Ovary (tissue), 9 donors: Measurements from ENCODE around the gene SPCS1. TPM values are rescaled to one million over a fixed set of nuclear protein-coding genes. Genes with fewer than 3 reads are reported as not detected.

ENCODE experiments used
- DNase-seq, 5 donors: peaks; one replicate each; pipeline ENCODE4 v3.0.0-alpha.2; 2019 to 2020
- H3K27ac ChIP-seq, 2 donors: fragments of 200-600 bp; one replicate each; pipeline versions ENCODE4 v1.5.1 to v1.8.0; 2019 to 2022
- H3K27me3 ChIP-seq: fragments of 200-600 bp; one replicate; pipeline ENCODE4 v1.8.0; 2022
- H3K36me3 ChIP-seq: fragments of 200-600 bp; sonication (generic); one replicate; pipeline ENCODE4 v1.5.1; 2019
- H3K4me1 ChIP-seq: one replicate; pipeline ENCODE4 v1.8.1; 2013; ENCODE audit warnings: mild to moderate bottlenecking, moderate library complexity; ENCODE audit not compliant: insufficient read depth
- H3K4me3 ChIP-seq: fragments of 200-600 bp; sonication (generic); one replicate; pipeline ENCODE4 v1.5.1; 2017
- H3K9me3 ChIP-seq, 2 donors: fragments of 200-600 bp in 1 of 2; sonication (generic) in 1 of 2; one replicate each; pipeline versions ENCODE4 v1.5.1 to v1.8.1; 2013 to 2019; ENCODE audit warnings: mild to moderate bottlenecking in 1 of 2, moderate library complexity in 1 of 2
- CTCF ChIP-seq, 3 donors: fragments of 450-650 bp in 2 of 3; fragments of 200-600 bp in 1 of 3; IDR thresholded peaks; one replicate each; pipeline versions ENCODE4 v1.5.1 to v1.8.0; 2016 to 2022; ENCODE audit warnings: antibody characterized with exemption in 3 of 3, mild to moderate bottlenecking in 1 of 3
- EP300 ChIP-seq: sonication (generic); formaldehyde crosslinking; IDR thresholded peaks from one replicate; pipeline ENCODE4 v1.6.1; 2017; ENCODE audit warnings: antibody characterized with exemption
- POLR2A ChIP-seq: fragments of 450-650 bp; IDR thresholded peaks from one replicate; pipeline ENCODE4 v1.6.1; 2017; ENCODE audit warnings: antibody characterized with exemption, mild to moderate bottlenecking, moderate library complexity
- WGBS, 3 donors: extraction: QIAGEN DNeasy Blood & Tissue Kit in 1 of 3; methylation state at CpG; one replicate each; pipeline versions ENCODE4 v1.1.5 to v1.1.7; 2013 to 2017; 5-methylcytosine and 5-hydroxymethylcytosine counted together
- intact Hi-C, 4 donors: fragments of 100-400 bp; cut with DNase I; formaldehyde crosslinking; loops; one replicate each; pipeline versions ENCODE4 v1.11.0 to v1.15.1; 2022 to 2023
- polyA plus RNA-seq, 2 donors: library from polyadenylated mRNA; stranded (reverse); fragments of 200-250 nt in 1 of 2; fragments of 350-450 nt in 1 of 2; fragmentation: Illumina TruSeq in 1 of 2; extraction: RNeasy Lipid Tissue Mini Kit (QIAGEN cat#74804) in 1 of 2; gene quantifications; one replicate each; pipeline ENCODE4 v1.2.3, GENCODE V29; 2013 to 2014
- total RNA-seq, 7 donors: library from RNA; depleted of rRNA in 2 of 7; stranded (reverse); fragments of >200 nt in 2 of 7; fragmentation: NEBNext Ultra II Directional in 3 of 7; extraction: Animal tissue kit (Norgen Biotek cat#: 25700) in 3 of 7; gene quantifications; one replicate each; pipeline versions ENCODE4 v1.1.0 to v1.2.4, GENCODE V29; 2016 to 2023
- donor health status: DM: no; HTN: no; CAD: no; lungs with moderate emphysema.
- donor health status: DM: no; HTN: no; CAD: no.
- donor health status: Bipolar disorder and iron deficiency.
- donor health status: DM: yes; HTN: yes; CAD: no.
- donor health status: DM: no; HTN: no; CAD: no.
- donor health status: DM: yes; HTN: yes; CAD: no.

The SPCS1 gene
- total and polyA plus RNA-seq, 9 donors = 67.7 to 216 (median 96.6) TPM

- intact Hi-C loops = no loop called here
- TF ChIP-seq EP300 (no peak), POLR2A (no peak), CTCF (IDR thresholded peaks at IDR 0.05) (no peak)
- DNase-seq = no peak
- H3K27me3 ChIP-seq = no peaks in the 10 kb centered on the region
- no peaks in the 10 kb centered on the region for H3K4me1 ChIP-seq
- H3K27ac ChIP-seq = no peak overlapping the region
- H3K36me3 ChIP-seq = no peaks in the 10 kb centered on the region
- H3K4me3 ChIP-seq = no peak overlapping the region
- no peaks in the 10 kb centered on the region for H3K9me3 ChIP-seq
Measured at GRCh38 chr3:52719618-52720017, 13.7 kb downstream of the SPCS1 start.

- H3K36me3 ChIP-seq = no peaks in the 10 kb centered on the region
- no peaks in the 10 kb centered on the region for H3K27me3 ChIP-seq
- no peaks in the 10 kb centered on the region for H3K9me3 ChIP-seq
- no peaks in the 10 kb centered on the region for H3K4me1 ChIP-seq
- no peak for DNase-seq
- no peak overlapping the region for H3K27ac ChIP-seq
- WGBS, 3 donors = 88 to 91% (median 91%) methylated on average over 6 of the region's 6 CpGs
- H3K4me3 ChIP-seq = no peak overlapping the region
- intact Hi-C loops = no loop called here
- no peak for TF ChIP-seq POLR2A
- no peak for TF ChIP-seq CTCF (IDR thresholded peaks at IDR 0.05)
- TF ChIP-seq EP300 = no peak
Measured at GRCh38 chr3:52721002-52721729, 15.3 kb downstream of the SPCS1 start.

DNA sequence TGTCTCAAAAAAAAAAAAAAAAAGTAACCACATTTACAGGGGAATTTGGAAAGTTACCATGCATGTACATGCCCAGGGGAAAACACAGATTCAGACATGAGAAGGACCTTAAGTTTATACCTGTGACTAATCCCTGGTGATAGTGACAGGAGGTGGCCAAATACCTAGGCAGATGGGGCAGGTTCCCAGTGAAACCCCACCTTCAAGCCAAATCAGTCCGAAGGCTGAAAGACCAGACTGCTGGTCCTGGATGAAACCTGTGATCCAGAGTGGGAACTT lies 15.8 kb downstream of the SPCS1 start:
- no peak for TF ChIP-seq EP300
- TF ChIP-seq POLR2A = no peak
- TF ChIP-seq CTCF (IDR thresholded peaks at IDR 0.05) = no peak
- WGBS, 3 donors = 100% methylated on average over 1 of the region's 1 CpG
- Histone ChIP-seq H3K4me1 (no peaks in the 10 kb centered on the region), H3K27me3 (no peaks in the 10 kb centered on the region), H3K27ac (no peak overlapping the region), H3K4me3 (no peak overlapping the region), H3K9me3 (no peaks in the 10 kb centered on the region), H3K36me3 (no peaks in the 10 kb centered on the region)
- no peak for DNase-seq
- intact Hi-C loops = no loop called here

DNA sequence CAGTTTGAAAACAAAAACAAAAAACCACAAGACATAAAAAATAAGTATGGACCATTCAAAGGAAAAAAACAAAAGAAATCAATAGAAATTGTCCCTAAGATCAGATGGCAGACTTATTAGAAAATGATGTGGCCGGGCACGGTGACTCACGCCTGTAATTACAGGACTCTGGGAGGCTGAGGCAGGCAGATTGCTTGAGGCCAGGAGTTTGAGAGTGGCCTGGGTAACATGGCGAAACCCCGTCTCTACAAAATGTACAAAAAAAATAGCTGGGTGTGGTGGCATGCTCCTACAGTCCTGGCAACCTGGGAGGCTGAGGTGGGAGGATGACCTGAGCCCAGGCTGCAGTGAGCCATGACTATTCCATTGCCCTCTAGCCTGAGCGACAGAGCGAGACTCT lies 16.6 kb downstream of the SPCS1 start:
- 93 to 97% (median 95%) methylated on average over 7 of the region's 7 CpGs for WGBS, 3 donors
- Histone ChIP-seq H3K4me1 (no peaks in the 10 kb centered on the region), H3K4me3 (no peak overlapping the region), H3K27ac (no peak overlapping the region), H3K36me3 (no peaks in the 10 kb centered on the region), H3K9me3 (no peaks in the 10 kb centered on the region), H3K27me3 (no peaks in the 10 kb centered on the region)
- DNase-seq = no peak
- TF ChIP-seq CTCF (IDR thresholded peaks at IDR 0.05) = no peak
- no peak for TF ChIP-seq EP300
- intact Hi-C loops = no loop called here
